Right atrium auricular region (tissue), 2 donors: ENCODE data around the gene P2RY11. TPM values are rescaled to one million over a fixed set of nuclear protein-coding genes. Genes with fewer than 3 reads are reported as not detected.

Source experiments
- DNase-seq: peaks from one replicate; pipeline ENCODE4 v3.0.0-alpha.2; 2019; ENCODE audit warnings: low spot score
- H3K27ac ChIP-seq, 2 donors: fragments of 200-600 bp; sonication (generic); 1 replicate in 1 of 2; 2 replicates in 1 of 2; pipeline ENCODE4 v1.5.1; 2016 to 2019
- H3K27me3 ChIP-seq, 2 donors: fragments of 200-600 bp; sonication (generic); one replicate each; pipeline versions ENCODE4 v1.5.1 to v1.6.0; 2017 to 2019
- H3K36me3 ChIP-seq: fragments of 200-600 bp; sonication (generic); one replicate; pipeline ENCODE4 v1.5.1; 2016
- H3K4me1 ChIP-seq, 2 donors: fragments of 200-600 bp; sonication (generic); one replicate each; pipeline versions ENCODE4 v1.5.1 to v1.6.0; 2017 to 2019
- H3K4me3 ChIP-seq, 2 donors: fragments of 200-600 bp; sonication (generic); 1 replicate in 1 of 2; 2 replicates in 1 of 2; pipeline ENCODE4 v1.5.1; 2017 to 2019; ENCODE audit warnings: mild to moderate bottlenecking in 1 of 2, moderate library complexity in 1 of 2
- H3K9me3 ChIP-seq, 2 donors: fragments of 200-600 bp; sonication (generic); one replicate each; pipeline ENCODE4 v1.5.1; 2019
- total RNA-seq, 2 donors: library from RNA; depleted of rRNA; stranded (reverse); fragments of >200 nt; gene quantifications; one replicate each; pipeline ENCODE4 v1.1.0, GENCODE V29; 2016
- TF ChIP-seq, protein P1 (sequence below), 2 donors: fragments of 200-600 bp; sonication (generic); IDR thresholded peaks; one replicate each; pipeline ENCODE4 v1.5.1; 2019; ENCODE audit warnings: antibody characterized with exemption in 2 of 2

The P2RY11 gene
- total RNA-seq, 2 donors from 2014 or later, result 0.30 to 3.9 TPM

DNA sequence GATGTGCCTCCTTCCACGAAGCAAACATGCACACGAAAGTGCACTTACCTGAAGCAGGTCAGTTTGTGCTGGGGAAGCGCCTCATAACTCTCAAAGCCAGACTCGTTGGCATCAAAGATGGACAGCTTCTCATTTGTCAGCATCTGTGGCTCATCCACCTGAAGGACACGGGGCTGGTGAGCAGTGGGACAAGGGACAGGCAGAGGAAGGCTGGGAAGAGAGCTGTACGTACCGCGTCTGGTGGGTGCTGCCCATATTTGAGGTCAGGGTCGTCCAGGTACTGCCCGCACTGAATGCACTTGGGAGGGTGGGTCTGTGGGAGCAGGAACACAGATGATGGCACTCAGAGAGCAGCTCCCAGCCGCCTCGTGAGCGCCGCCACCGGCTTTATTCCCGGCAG lies 48.1 kb downstream of the P2RY11 start:
- H3K4me1 ChIP-seq, result no peaks in the 10 kb centered on the region
- H3K36me3 ChIP-seq, result peaks cover 73% of the 10 kb centered on the region
- no peak overlapping the region for H3K4me3 ChIP-seq
- no peaks in the 10 kb centered on the region for H3K9me3 ChIP-seq
- H3K27me3 ChIP-seq, result no peaks in the 10 kb centered on the region
- H3K27ac ChIP-seq, result no peak overlapping the region
- TF ChIP-seq, protein P1, sequence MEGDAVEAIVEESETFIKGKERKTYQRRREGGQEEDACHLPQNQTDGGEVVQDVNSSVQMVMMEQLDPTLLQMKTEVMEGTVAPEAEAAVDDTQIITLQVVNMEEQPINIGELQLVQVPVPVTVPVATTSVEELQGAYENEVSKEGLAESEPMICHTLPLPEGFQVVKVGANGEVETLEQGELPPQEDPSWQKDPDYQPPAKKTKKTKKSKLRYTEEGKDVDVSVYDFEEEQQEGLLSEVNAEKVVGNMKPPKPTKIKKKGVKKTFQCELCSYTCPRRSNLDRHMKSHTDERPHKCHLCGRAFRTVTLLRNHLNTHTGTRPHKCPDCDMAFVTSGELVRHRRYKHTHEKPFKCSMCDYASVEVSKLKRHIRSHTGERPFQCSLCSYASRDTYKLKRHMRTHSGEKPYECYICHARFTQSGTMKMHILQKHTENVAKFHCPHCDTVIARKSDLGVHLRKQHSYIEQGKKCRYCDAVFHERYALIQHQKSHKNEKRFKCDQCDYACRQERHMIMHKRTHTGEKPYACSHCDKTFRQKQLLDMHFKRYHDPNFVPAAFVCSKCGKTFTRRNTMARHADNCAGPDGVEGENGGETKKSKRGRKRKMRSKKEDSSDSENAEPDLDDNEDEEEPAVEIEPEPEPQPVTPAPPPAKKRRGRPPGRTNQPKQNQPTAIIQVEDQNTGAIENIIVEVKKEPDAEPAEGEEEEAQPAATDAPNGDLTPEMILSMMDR (IDR thresholded peaks at IDR 0.05), result no peak
- DNase-seq, result no peak

DNA sequence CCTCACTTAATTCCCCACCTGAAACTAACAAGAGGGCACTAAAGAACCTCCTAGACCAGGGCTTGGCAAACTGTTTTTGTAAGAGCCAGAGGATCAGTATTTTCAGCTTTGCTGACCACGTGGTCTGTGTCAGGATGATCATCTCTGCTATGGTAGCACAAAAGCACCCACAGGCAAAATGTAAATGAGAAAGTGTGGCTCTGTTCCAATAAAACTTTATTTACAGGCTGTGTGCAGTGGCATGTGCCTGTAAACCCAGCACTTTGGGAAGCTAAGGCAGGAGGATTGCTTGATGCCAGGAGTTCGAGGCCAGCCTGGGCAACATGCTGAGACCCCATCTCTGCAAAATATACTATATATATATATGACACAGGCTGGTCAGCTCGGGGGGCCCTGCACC lies 52.0 kb downstream of the P2RY11 start:
- Histone ChIP-seq H3K4me1 (no peaks in the 10 kb centered on the region), H3K9me3 (no peaks in the 10 kb centered on the region), H3K27me3 (no peaks in the 10 kb centered on the region), H3K36me3 (peaks cover 74% of the 10 kb centered on the region), H3K4me3 (no peak overlapping the region), H3K27ac (no peak overlapping the region)
- DNase-seq, result no peak
- TF ChIP-seq, protein P1 (IDR thresholded peaks at IDR 0.05), result no peak

Other genes starting within 250 kb of the P2RY11 start
- 1 to 10 TPM; 1.4 to 3.5 TPM for gene OLFM2, start 175.2 kb upstream of the P2RY11 start, total RNA-seq
- gene COL5A3, start 101.2 kb upstream of the P2RY11 start, total RNA-seq, result 1 to 10 TPM; 6.8 to 7.2 TPM
- gene RDH8, start 98.2 kb upstream of the P2RY11 start, total RNA-seq, result not detected
- 10 to 100 TPM; 11.6 to 16.8 TPM for gene SHFL, start 25.4 kb upstream of the P2RY11 start, total RNA-seq
- under 1 TPM in 1 of 2 donors, not detected in 1; 0.31 TPM for gene ANGPTL6, start 9.0 kb upstream of the P2RY11 start, total RNA-seq
- gene PPAN, start 5.3 kb upstream of the P2RY11 start, total RNA-seq, result 10 to 100 TPM; 12.7 to 23.2 TPM
- 100 to 1,000 TPM; 163 to 240 TPM for gene EIF3G, start 8.2 kb downstream of the P2RY11 start, total RNA-seq
- gene DNMT1, start 83.3 kb downstream of the P2RY11 start, total RNA-seq, result 10 to 100 TPM; 17.2 to 27.7 TPM
- 10 to 100 TPM in 1 of 2 donors, 1 to 10 TPM in 1; 4.3 to 14.7 TPM for gene S1PR2, start 119.6 kb downstream of the P2RY11 start, total RNA-seq
- 10 to 100 TPM; 75.9 to 86.3 TPM for gene MRPL4, start 140.5 kb downstream of the P2RY11 start, total RNA-seq
- 10 to 100 TPM; 15.2 to 24.4 TPM for gene ICAM1, start 159.4 kb downstream of the P2RY11 start, total RNA-seq
- gene ICAM4, start 175.3 kb downstream of the P2RY11 start, total RNA-seq, result under 1 TPM in 1 of 2 donors, not detected in 1; 0.55 TPM
- gene ICAM5, start 178.3 kb downstream of the P2RY11 start, total RNA-seq, result 1 to 10 TPM in 1 of 2 donors, under 1 TPM in 1; 0.22 to 1.7 TPM
- under 1 TPM in 1 of 2 donors, not detected in 1; 0.90 TPM for gene ZGLP1, start 198.1 kb downstream of the P2RY11 start, total RNA-seq
- 10 to 100 TPM; 12.5 to 20.4 TPM for gene FDX2, start 204.3 kb downstream of the P2RY11 start, total RNA-seq
- 10 to 100 TPM; 14.8 to 24.8 TPM for gene RAVER1, start 221.8 kb downstream of the P2RY11 start, total RNA-seq
- gene ICAM3, start 227.9 kb downstream of the P2RY11 start, total RNA-seq, result 1 to 10 TPM; 5.3 to 7.1 TPM